K562 (cell line): Measurements from ENCODE around the gene MRPL55. TPM values are rescaled to one million over a fixed set of nuclear protein-coding genes. Genes with fewer than 3 reads are reported as not detected.

Experiments
- ATAC-seq: fragments of 200-7000 bp; cut with Tn5 transposase; 3 replicates; pipeline ENCODE4 v1.9.1; 2020; ENCODE audit warnings: moderate library complexity
- BruUV-seq: library from RNA; stranded (reverse); fragments of 400-500 nt; replicated peaks from 2 replicates; lab custom pipeline; 2021; lab: Mats Ljungman, UMichigan
- CTCF ChIA-PET: fragments of 300-600 bp; formaldehyde crosslinking; extraction: SDS; loops from one replicate; lab custom pipeline; 2021; ENCODE audit warnings: low intra/inter-chr PET ratio; lab: Yijun Ruan, JAX
- POLR2A ChIA-PET: fragments of 300-600, 350-650 bp; sonication (Branson Sonifier 250); formaldehyde crosslinking; extraction: SDS; loops from one replicate; lab custom pipeline; 2021; ENCODE audit warnings: antibody characterized with exemption, inconsistent platforms; lab: Yijun Ruan, JAX
- DNase-seq, 4 experiments: peaks; one replicate each; pipeline versions ENCODE4 v3.0.0 to v3.0.0-alpha.2; 2011 to 2018; ENCODE audit warnings: low spot score in 3 of 4, mixed read lengths in 3 of 4; ENCODE audit errors: extremely low read depth in 1 of 4
- FAIRE-seq: peaks from 2 replicates; lab custom pipeline; 2011; peaks lifted over from hg19 to GRCh38; lab: Jason Lieb, UNC
- H2AFZ ChIP-seq: 2 replicates; pipeline ENCODE4 v1.6.0; 2011; ENCODE audit warnings: low read depth, low read length, control low read depth, inconsistent platforms
- H3K27ac ChIP-seq: fragments of 200-600 bp; 3 replicates; pipeline ENCODE4 v1.8.0; 2011; ENCODE audit warnings: low read depth, mild to moderate bottlenecking, control low read depth, inconsistent platforms, low read length, moderate library complexity, mixed read lengths; ENCODE audit errors: extremely low read depth
- H3K27me3 ChIP-seq, 2 experiments: fragments of 300-600 bp in 1 of 2; 2 replicates in 1 of 2; 3 replicates in 1 of 2; pipeline versions ENCODE4 v1.6.0 to v1.8.0; 2011; ENCODE audit warnings: inconsistent platforms in 2 of 2, low read length in 2 of 2, mild to moderate bottlenecking in 1 of 2, mixed read lengths in 1 of 2, moderate library complexity in 1 of 2; ENCODE audit not compliant: control insufficient read depth in 2 of 2, insufficient read depth in 2 of 2
- H3K36me3 ChIP-seq: fragments of 300-600 bp; 3 replicates; pipeline ENCODE4 v1.8.0; 2011; ENCODE audit warnings: mild to moderate bottlenecking, low read length, inconsistent platforms; ENCODE audit not compliant: control insufficient read depth, insufficient read depth
- H3K4me1 ChIP-seq, 2 experiments: fragments of 200-600 bp in 1 of 2; replicated peaks in 1 of 2; 2 replicates in 1 of 2; 3 replicates in 1 of 2; pipeline versions ENCODE4 v1.5.1 to v1.8.0; 2011; ENCODE audit warnings: inconsistent platforms in 2 of 2, low read length in 2 of 2, mild to moderate bottlenecking in 1 of 2, mixed read lengths in 1 of 2, moderate library complexity in 1 of 2; ENCODE audit not compliant: control insufficient read depth in 2 of 2, insufficient read depth in 2 of 2
- H3K4me2 ChIP-seq: 2 replicates; pipeline ENCODE4 v1.6.1; 2011; ENCODE audit warnings: low read length, control low read depth, inconsistent platforms, mixed read lengths; ENCODE audit not compliant: insufficient read depth
- H3K4me3 ChIP-seq: fragments of 200-600 bp; sonication (generic), shearing (Covaris generic); 2 replicates; pipeline ENCODE4 v1.5.1; 2016; ENCODE audit warnings: control low read depth, inconsistent platforms
- H3K79me2 ChIP-seq: fragments of 200-600 bp; 3 replicates; pipeline ENCODE4 v1.8.0; 2011; ENCODE audit warnings: low read length, inconsistent platforms; ENCODE audit not compliant: control insufficient read depth, insufficient read depth
- H3K9ac ChIP-seq, 2 experiments: 2 replicates each; pipeline versions ENCODE4 v1.6.0 to v1.6.1; 2011; ENCODE audit warnings: low read depth in 2 of 2, low read length in 2 of 2, control low read depth in 1 of 2, inconsistent platforms in 1 of 2, mild to moderate bottlenecking in 1 of 2, mixed read lengths in 1 of 2; ENCODE audit not compliant: insufficient read depth in 1 of 2
- H3K9me1 ChIP-seq: one replicate; pipeline ENCODE4 v1.6.0; 2011; ENCODE audit warnings: inconsistent platforms, mild to moderate bottlenecking, low read length, moderate library complexity; ENCODE audit not compliant: control insufficient read depth, insufficient read depth
- H3K9me3 ChIP-seq: replicated peaks from 2 replicates; pipeline ENCODE4 v1.5.1; 2011; ENCODE audit warnings: low read depth, low read length, inconsistent platforms; ENCODE audit not compliant: control insufficient read depth, insufficient read depth
- H4K20me1 ChIP-seq: replicated peaks from 2 replicates; pipeline ENCODE4 v1.6.1; 2011; ENCODE audit warnings: low read length, inconsistent platforms, mixed read lengths; ENCODE audit not compliant: control insufficient read depth, insufficient read depth
- AFF4 ChIP-seq: sonication (generic); formaldehyde crosslinking; IDR thresholded peaks from 2 replicates; pipeline ENCODE4 v1.8.0; 2023; ENCODE audit warnings: mild to moderate bottlenecking, missing genetic modification reagents
- ATF1 ChIP-seq, 2 experiments: fragments of 450-650 bp in 1 of 2; IDR thresholded peaks; 2 replicates each; pipeline ENCODE4 v1.6.1; 2016; ENCODE audit warnings: missing compliant biosample characterization in 1 of 2, missing genetic modification characterization in 1 of 2
- CBX1 ChIP-seq: sonication (generic); IDR thresholded peaks from 2 replicates; pipeline ENCODE4 v1.6.1; 2016; ENCODE audit warnings: antibody characterized with exemption, low read depth, mild to moderate bottlenecking
- ETV6 ChIP-seq, 3 experiments: fragments of 150-350 bp in 1 of 3; sonication (generic) in 1 of 3; formaldehyde crosslinking in 1 of 3; IDR thresholded peaks; 2 replicates each; pipeline versions ENCODE4 v1.6.1 to v1.8.0; 2014 to 2022; ENCODE audit warnings: borderline replicate concordance in 2 of 3, low read depth in 2 of 3, antibody characterized with exemption in 1 of 3, low read length in 1 of 3, mild to moderate bottlenecking in 1 of 3, missing genetic modification reagents in 1 of 3
- EZH2 ChIP-seq: IDR thresholded peaks from 2 replicates; pipeline ENCODE4 v1.6.1; 2012; ENCODE audit warnings: low read depth, mild to moderate bottlenecking, inconsistent platforms, low read length, borderline replicate concordance
- SFPQ ChIP-seq: fragments of 200-400 bp; formaldehyde crosslinking; IDR thresholded peaks from 2 replicates; pipeline ENCODE4 v1.6.1; 2017; ENCODE audit warnings: mild to moderate bottlenecking, low read depth, low read length, moderate library complexity
- SREBF2 ChIP-seq: sonication (generic); formaldehyde crosslinking; IDR thresholded peaks from 2 replicates; pipeline ENCODE4 v1.4.0; 2020; ENCODE audit warnings: mild to moderate bottlenecking, missing genetic modification reagents
- ZNF217 ChIP-seq: sonication (generic); formaldehyde crosslinking; IDR thresholded peaks from 2 replicates; pipeline ENCODE4 v1.8.0; 2022; ENCODE audit warnings: mild to moderate bottlenecking, missing genetic modification reagents
- ZNF263 ChIP-seq: sonication (generic); formaldehyde crosslinking; IDR thresholded peaks from 2 replicates; pipeline ENCODE4 v1.8.0; 2022; ENCODE audit warnings: mild to moderate bottlenecking, missing genetic modification reagents, borderline replicate concordance
- ZNF3 ChIP-seq: fragments of 250-450 bp; sonication (Bioruptor Pico); IDR thresholded peaks from 2 replicates; pipeline ENCODE4 v1.5.0; 2021; ENCODE audit warnings: mild to moderate bottlenecking, moderate library complexity
- ZNF511 ChIP-seq: sonication (generic); formaldehyde crosslinking; IDR thresholded peaks from 2 replicates; pipeline ENCODE4 v1.8.0; 2022; ENCODE audit warnings: mild to moderate bottlenecking, missing genetic modification reagents
- WGBS: fragments of 100-300 bp; shearing (Covaris generic); methylation state at CpG from one replicate; pipeline ENCODE4 v1.1.6; 2016; ENCODE audit warnings: low coverage, mixed read lengths; ENCODE audit not compliant: insufficient coverage; ENCODE audit errors: missing lambda C conversion rate; 5-methylcytosine and 5-hydroxymethylcytosine counted together
- in situ Hi-C: fragments of 300-500 bp; cut with MboI; formaldehyde crosslinking; loops from 4 replicates; pipeline ENCODE4 v1.15.0; 2018; ENCODE audit warnings: inconsistent platforms, mixed read lengths
- intact Hi-C: fragments of 100-400 bp; cut with micrococcal nuclease; formaldehyde crosslinking; loops from 2 replicates; pipeline ENCODE4 v1.14.2; 2022
- polyA plus RNA-seq, 8 experiments: library from polyadenylated mRNA; depleted of rRNA in 4 of 8; stranded (reverse) in 5 of 8; unstranded in 3 of 8; fragments of >200 nt; fragmentation: Nextera tagmentation in 2 of 8; fragmentation: Illumina TruSeq in 1 of 8; extraction: Ambion mirVana in 2 of 8; extraction: Trizol in 1 of 8; gene quantifications; 2 replicates each; pipeline versions ENCODE4 v1.2.1 to v1.2.3, GENCODE V29; 2011 to 2014; ENCODE audit warnings: inconsistent platforms in 1 of 8, missing spikeins in 1 of 8
- total RNA-seq, 7 experiments: library from RNA; depleted of rRNA in 6 of 7; stranded (reverse); fragments of >200 nt in 6 of 7; fragmentation: Illumina TruSeq in 2 of 7; extraction: Trizol in 2 of 7; gene quantifications; 2 replicates each; pipeline versions ENCODE4 v1.2.1 to v1.2.3, GENCODE V29; 2011 to 2021; ENCODE audit warnings: low replicate concordance in 1 of 7
- TF ChIP-seq, protein P1 (sequence below): sonication (generic); formaldehyde crosslinking; IDR thresholded peaks from 2 replicates; pipeline ENCODE4 v1.9.0; 2022; ENCODE audit warnings: mild to moderate bottlenecking, missing genetic modification reagents

Gene MRPL55
- total and polyA plus RNA-seq, 9 of the 15 experiments (the other 6 are each of a cell fraction or from before 2014, with no cell fraction given) = 34.9 to 228 (median 81.0) TPM

DNA sequence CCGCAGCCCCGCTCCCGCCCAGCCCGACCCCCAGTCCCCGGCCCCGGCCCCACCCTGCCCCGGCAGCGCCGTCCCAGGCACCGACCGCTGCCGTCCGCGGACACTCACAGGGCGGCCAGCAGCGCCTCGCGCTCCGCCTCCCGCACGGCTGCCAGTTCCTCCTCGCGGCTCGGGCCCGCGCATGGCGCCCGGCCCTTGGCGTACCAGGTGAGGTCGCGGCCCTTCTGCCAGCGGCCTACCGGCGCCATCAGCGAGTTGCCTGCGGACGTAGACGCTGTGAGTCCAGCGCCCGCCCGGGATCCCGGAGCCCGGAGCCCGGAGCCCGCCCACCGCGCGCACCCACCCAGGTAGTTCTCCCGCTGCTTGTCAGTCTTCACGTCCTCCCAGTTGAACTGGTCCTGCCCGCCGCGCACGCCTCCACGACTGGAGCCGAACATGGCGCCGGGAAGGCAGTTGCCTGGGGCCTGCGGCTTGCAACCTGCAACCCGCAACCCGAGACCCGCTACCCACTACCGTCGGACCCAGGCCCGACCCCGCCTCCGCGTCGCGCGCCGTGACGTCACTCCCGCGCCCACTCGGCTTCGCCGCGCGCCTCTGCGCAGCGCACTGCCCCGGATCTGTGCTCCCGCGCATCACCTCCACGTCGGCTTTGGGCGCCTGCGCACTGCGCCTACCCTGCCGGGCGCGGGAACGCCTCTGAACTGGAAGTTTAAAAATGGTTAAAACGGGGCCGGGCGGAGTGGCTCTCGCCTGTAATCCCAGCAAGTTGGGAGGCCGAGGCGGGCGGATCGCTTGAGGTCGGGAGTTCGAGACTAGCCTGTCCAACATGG lies 6.1 kb downstream of the MRPL55 start, which contains the start of gene C1orf35:
Gene C1orf35, minus strand, starts transcription at position 535 of the 830 bp plus-strand sequence. Its CDS starts 98 bp downstream, at position 437.
- Histone ChIP-seq H3K27ac (peak within 1 kb of the TSS; percentile 87), H3K27me3 (no peaks in the 10 kb centered on the region), H3K9me3 (peaks cover 5% of the 10 kb centered on the region; the same call in 1 of the 2 replicates), H3K79me2 (peaks cover 46% of the 10 kb centered on the region), H4K20me1 (peaks cover 26% of the 10 kb centered on the region), H3K4me3 (peak within 1 kb of the TSS; percentile 100), H3K36me3 (peaks cover 64% of the 10 kb centered on the region; the same call in 2 of the 3 replicates), H3K4me2 (peak within 1 kb of the TSS; percentile 94), H3K9me1 (peaks cover 3% of the 10 kb centered on the region), H3K4me1 (peaks cover 16 to 61% of the 10 kb centered on the region in 2 experiments), H2AFZ (peak within 1 kb of the TSS; percentile 99), H3K9ac (peak within 1 kb of the TSS; percentile 87 to 98)
- ChIA-PET CTCF (interaction anchor here (0.7 kb wide), 2 partner anchors 20 to 90 kb away, joined by 3 to 4 read pairs; no protein-coding TSS in a partner anchor), POLR2A (interaction anchor here (0.5 to 1.6 kb wide), 4 partner anchors 8 to 1530 kb away, joined by 3 to 7 read pairs (median 4); no protein-coding TSS in a partner anchor)
- TSS peak; percentile 46 for BruUV-seq
- WGBS = under 1% methylated on average over 82 of the region's 104 CpGs
- DNase-seq = peak; percentile 95 to 99 (median 98)
- ATAC-seq = peak; percentile 85
- intact Hi-C loops (no loop called here), in situ Hi-C loops (no loop called here)
- peak; percentile 93 for FAIRE-seq
- TF ChIP-seq, protein P1, sequence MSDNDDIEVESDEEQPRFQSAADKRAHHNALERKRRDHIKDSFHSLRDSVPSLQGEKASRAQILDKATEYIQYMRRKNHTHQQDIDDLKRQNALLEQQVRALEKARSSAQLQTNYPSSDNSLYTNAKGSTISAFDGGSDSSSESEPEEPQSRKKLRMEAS = peak; percentile 92
- TF ChIP-seq ZNF263 (CRISPR knock-in tag) = peak; percentile 50; the same call in 1 of the 2 replicates
- no peak for TF ChIP-seq SREBF2 (CRISPR knock-in tag)
- peak; percentile 58; the same call in 1 of the 2 replicates for TF ChIP-seq AFF4
- no peak for TF ChIP-seq EZH2
- TF ChIP-seq ZNF217 (CRISPR knock-in tag) = no peak
- TF ChIP-seq CBX1 = no peak; the same call in 1 of the 2 replicates
- no peak for TF ChIP-seq SFPQ
- TF ChIP-seq ATF1 (CRISPR knock-in tag; IDR thresholded peaks at IDR 0.05) = peak; percentile 97
- peak; percentile 100 for TF ChIP-seq ATF1 (tag; IDR thresholded peaks at IDR 0.05)
- TF ChIP-seq ETV6 (IDR thresholded peaks at IDR 0.05; ENCODE audit: borderline replicate concordance in 1 of 2, low read depth in 2 of 2, low read length in 1 of 2) = no peak
- peak; percentile 86; the same call in 1 of the 2 replicates for TF ChIP-seq ETV6 (CRISPR knock-in tag; IDR thresholded peaks at IDR 0.05; ENCODE audit: borderline replicate concordance)
- TF ChIP-seq ZNF511 (CRISPR knock-in tag) = peak; percentile 83
- TF ChIP-seq ZNF3 (CRISPR knock-in tag) = no peak
